H9 (cell line): ENCODE measurements around the gene MOG. TPM values are rescaled to one million over a fixed set of nuclear protein-coding genes. Genes with fewer than 3 reads are reported as not detected.
A peak's percentile ranks its signal among the peaks of the same experiment; 100 is the strongest.

Source experiments
- DNase-seq: peaks from one replicate; pipeline ENCODE4 v3.0.0-alpha.2; 2017
- H2AFZ ChIP-seq: one replicate; pipeline ENCODE4 v1.6.1; 2013; ENCODE audit warnings: mild to moderate bottlenecking, low read length, control low read depth, moderate library complexity
- H2AK5ac ChIP-seq: 2 replicates; pipeline ENCODE4 v1.6.1; 2013; ENCODE audit warnings: low read length, control low read depth, mixed read lengths; ENCODE audit not compliant: insufficient read length
- H2BK120ac ChIP-seq: one replicate; pipeline ENCODE4 v1.6.1; 2013; ENCODE audit warnings: low read depth, mild to moderate bottlenecking, low read length, control low read depth, inconsistent platforms; ENCODE audit not compliant: poor library complexity, severe bottlenecking
- H2BK12ac ChIP-seq: 2 replicates; pipeline ENCODE4 v1.6.1; 2013; ENCODE audit warnings: low read length, control low read depth, mixed read lengths, low read depth; ENCODE audit not compliant: insufficient read length
- H2BK15ac ChIP-seq: 2 replicates; pipeline ENCODE4 v1.6.1; 2013; ENCODE audit warnings: low read depth, low read length, control low read depth
- H2BK20ac ChIP-seq: one replicate; pipeline ENCODE4 v1.6.1; 2013; ENCODE audit warnings: low read depth, mild to moderate bottlenecking, low read length, control low read depth, inconsistent platforms; ENCODE audit not compliant: poor library complexity, severe bottlenecking
- H2BK5ac ChIP-seq: 2 replicates; pipeline ENCODE4 v1.6.1; 2013; ENCODE audit warnings: low read length, control low read depth, mixed read lengths; ENCODE audit not compliant: insufficient read length
- H3K14ac ChIP-seq: 2 replicates; pipeline ENCODE4 v1.6.1; 2013; ENCODE audit warnings: low read length, control low read depth; ENCODE audit not compliant: insufficient read depth
- H3K18ac ChIP-seq: 2 replicates; pipeline ENCODE4 v1.6.1; 2013; ENCODE audit warnings: low read depth, mild to moderate bottlenecking, mixed read lengths, low read length, control low read depth; ENCODE audit not compliant: insufficient read length
- H3K23ac ChIP-seq: 2 replicates; pipeline ENCODE4 v1.6.1; 2013; ENCODE audit warnings: low read length, control low read depth, mixed read lengths, low read depth; ENCODE audit not compliant: insufficient read length
- H3K23me2 ChIP-seq: 2 replicates; pipeline ENCODE4 v1.6.1; 2013; ENCODE audit warnings: low read depth, mild to moderate bottlenecking, mixed read lengths, low read length, control low read depth; ENCODE audit not compliant: insufficient read length, poor library complexity, severe bottlenecking
- H3K27ac ChIP-seq: 2 replicates; pipeline ENCODE4 v1.5.1; 2013; ENCODE audit warnings: low read length, control low read depth, mixed read lengths, low read depth; ENCODE audit not compliant: insufficient read length
- H3K27me3 ChIP-seq: 2 replicates; pipeline ENCODE4 v1.6.1; 2013; ENCODE audit warnings: low read length, control low read depth, inconsistent platforms; ENCODE audit not compliant: insufficient read depth
- H3K4ac ChIP-seq: 2 replicates; pipeline ENCODE4 v1.6.1; 2013; ENCODE audit warnings: low read depth, mild to moderate bottlenecking, control low read depth, inconsistent platforms, low read length, moderate library complexity
- H3K4me1 ChIP-seq: 2 replicates; pipeline ENCODE4 v1.6.1; 2013; ENCODE audit warnings: low read length, control low read depth, inconsistent platforms; ENCODE audit not compliant: insufficient read depth
- H3K4me2 ChIP-seq: 2 replicates; pipeline ENCODE4 v1.6.1; 2013; ENCODE audit warnings: low read length, control low read depth, mixed read lengths; ENCODE audit not compliant: insufficient read length, insufficient read depth
- H3K56ac ChIP-seq: 2 replicates; pipeline ENCODE4 v1.6.1; 2013; ENCODE audit warnings: low read depth, mild to moderate bottlenecking, mixed read lengths, low read length, control low read depth; ENCODE audit not compliant: insufficient read length
- H3K79me1 ChIP-seq: 2 replicates; pipeline ENCODE4 v1.6.1; 2013; ENCODE audit warnings: low read depth, mild to moderate bottlenecking, moderate library complexity, low read length, control low read depth, inconsistent platforms; ENCODE audit not compliant: insufficient read depth, poor library complexity, severe bottlenecking
- H3K79me2 ChIP-seq: 2 replicates; pipeline ENCODE4 v1.6.1; 2013; ENCODE audit warnings: low read length, control low read depth, inconsistent platforms; ENCODE audit not compliant: insufficient read depth
- H3K9ac ChIP-seq: 2 replicates; pipeline ENCODE4 v1.6.1; 2013; ENCODE audit warnings: low read length, control low read depth, mixed read lengths; ENCODE audit not compliant: insufficient read length; ENCODE audit errors: extremely low read depth
- H3K9me3 ChIP-seq: one replicate; pipeline ENCODE4 v1.6.1; 2013; ENCODE audit warnings: low read depth, low read length, inconsistent platforms; ENCODE audit not compliant: control insufficient read depth
- H3T11ph ChIP-seq: one replicate; pipeline ENCODE4 v1.6.1; 2013; ENCODE audit warnings: mild to moderate bottlenecking, low read length, control low read depth, inconsistent platforms
- H4K20me1 ChIP-seq: one replicate; pipeline ENCODE4 v1.6.1; 2013; ENCODE audit not compliant: control insufficient read depth, insufficient read length, insufficient read depth
- H4K5ac ChIP-seq: 2 replicates; pipeline ENCODE4 v1.6.1; 2013; ENCODE audit warnings: low read depth, mild to moderate bottlenecking, mixed read lengths, low read length, control low read depth; ENCODE audit not compliant: insufficient read length
- H4K8ac ChIP-seq: replicated peaks from 2 replicates; pipeline ENCODE4 v1.6.1; 2013; ENCODE audit warnings: low read length, control low read depth, mixed read lengths, low read depth; ENCODE audit not compliant: insufficient read length
- H4K91ac ChIP-seq: 2 replicates; pipeline ENCODE4 v1.6.1; 2013; ENCODE audit warnings: low read depth, mild to moderate bottlenecking, moderate library complexity, mixed read lengths, low read length, control low read depth; ENCODE audit not compliant: insufficient read length
- H3K27ac Mint-ChIP-seq, 3 experiments: 2 replicates in 2 of 3; 3 replicates in 1 of 3; pipeline ENCODE4 v1.8.0; 2020 to 2021; ENCODE audit warnings: mixed read lengths in 3 of 3, mild to moderate bottlenecking in 1 of 3, moderate library complexity in 1 of 3
- H3K27me3 Mint-ChIP-seq: 2 replicates; pipeline ENCODE4 v1.8.0; 2021; ENCODE audit warnings: low read depth, mild to moderate bottlenecking, moderate library complexity, mixed read lengths
- H3K36me3 Mint-ChIP-seq, 3 experiments: 2 replicates in 2 of 3; 3 replicates in 1 of 3; pipeline ENCODE4 v1.8.0; 2020 to 2021; ENCODE audit warnings: low read depth in 3 of 3, mixed read lengths in 3 of 3; ENCODE audit not compliant: insufficient read depth in 1 of 3
- H3K4me1 Mint-ChIP-seq, 2 experiments: 2 replicates each; pipeline ENCODE4 v1.8.0; 2020; ENCODE audit warnings: mixed read lengths in 2 of 2
- H3K4me3 Mint-ChIP-seq, 2 experiments: 2 replicates in 1 of 2; 3 replicates in 1 of 2; pipeline ENCODE4 v1.8.0; 2020 to 2021; ENCODE audit warnings: mild to moderate bottlenecking in 2 of 2, mixed read lengths in 2 of 2, moderate library complexity in 1 of 2
- H3K9me3 Mint-ChIP-seq, 2 experiments: 2 replicates in 1 of 2; 3 replicates in 1 of 2; pipeline ENCODE4 v1.8.0; 2020; ENCODE audit warnings: mild to moderate bottlenecking in 2 of 2, mixed read lengths in 2 of 2, moderate library complexity in 1 of 2
- WGBS: extraction: QIAGEN DNeasy Blood & Tissue Kit; methylation state at CpG from one replicate; pipeline ENCODE4 v1.1.7; 2013; ENCODE audit warnings: missing lambda C conversion rate, low lambda C conversion rate, mixed read lengths; ENCODE audit not compliant: insufficient read length; ENCODE audit errors: extremely low coverage; 5-methylcytosine and 5-hydroxymethylcytosine counted together
- total RNA-seq: library from RNA; stranded (reverse); gene quantifications from 2 replicates; pipeline ENCODE4 v1.2.1, GENCODE V29; 2021
- TF ChIP-seq, protein P1 (sequence below): fragments of 200-600 bp; sonication (generic); conservative IDR thresholded peaks from 3 replicates; pipeline ENCODE4 v1.8.0; 2021; ENCODE audit warnings: antibody characterized with exemption, mild to moderate bottlenecking

MOG gene
- total RNA-seq, 1 experiment from 2014 or later, result 0.55 TPM

- no peak overlapping the region for H2AFZ ChIP-seq
These were observed 23.4 kb upstream of the MOG start for GRCh38 chr6:29633534-29633905.

More at GRCh38 chr6:29633534-29633905, 23.4 kb upstream of the MOG start:
- Histone ChIP-seq H4K91ac (no peak overlapping the region), H2BK120ac (no peak overlapping the region), H3K23ac (no peak overlapping the region), H2AK5ac (no peak overlapping the region), H4K5ac (no peak overlapping the region), H3K4ac (no peak overlapping the region), H4K20me1 (no peaks in the 10 kb centered on the region), H3K27me3 (no peaks in the 10 kb centered on the region), H3K79me2 (no peaks in the 10 kb centered on the region; the same call in 1 of the 2 replicates), H3K9me3 (no peaks in the 10 kb centered on the region), H2BK12ac (no peak overlapping the region), H3K4me1 (peaks cover 4% of the 10 kb centered on the region; the same call in 1 of the 2 replicates), H3K79me1 (no peaks in the 10 kb centered on the region), H3K27ac (no peak overlapping the region), H3K18ac (no peak overlapping the region), H2BK15ac (no peak overlapping the region), H3K4me2 (peak overlapping the region; percentile 71), H3K14ac (no peak overlapping the region), H2BK20ac (no peak overlapping the region), H2BK5ac (no peak overlapping the region), H3T11ph (no peak overlapping the region), H3K56ac (no peak overlapping the region), H4K8ac (no peak overlapping the region), H3K23me2 (peaks cover 32% of the 10 kb centered on the region), H3K9ac (peak overlapping the region; percentile 13)
- H3K4me3 Mint-ChIP-seq, result peak overlapping the region; percentile 88 to 89
- WGBS, result no CpG with 5 or more reads among the region's 9 CpGs
- peaks cover 0 to 5% of the 10 kb centered on the region in 2 experiments; a peak in 2 of 5 replicates for H3K9me3 Mint-ChIP-seq
- H3K27me3 Mint-ChIP-seq, result no peaks in the 10 kb centered on the region; the same call in none of the 2 replicates
- TF ChIP-seq, protein P1, sequence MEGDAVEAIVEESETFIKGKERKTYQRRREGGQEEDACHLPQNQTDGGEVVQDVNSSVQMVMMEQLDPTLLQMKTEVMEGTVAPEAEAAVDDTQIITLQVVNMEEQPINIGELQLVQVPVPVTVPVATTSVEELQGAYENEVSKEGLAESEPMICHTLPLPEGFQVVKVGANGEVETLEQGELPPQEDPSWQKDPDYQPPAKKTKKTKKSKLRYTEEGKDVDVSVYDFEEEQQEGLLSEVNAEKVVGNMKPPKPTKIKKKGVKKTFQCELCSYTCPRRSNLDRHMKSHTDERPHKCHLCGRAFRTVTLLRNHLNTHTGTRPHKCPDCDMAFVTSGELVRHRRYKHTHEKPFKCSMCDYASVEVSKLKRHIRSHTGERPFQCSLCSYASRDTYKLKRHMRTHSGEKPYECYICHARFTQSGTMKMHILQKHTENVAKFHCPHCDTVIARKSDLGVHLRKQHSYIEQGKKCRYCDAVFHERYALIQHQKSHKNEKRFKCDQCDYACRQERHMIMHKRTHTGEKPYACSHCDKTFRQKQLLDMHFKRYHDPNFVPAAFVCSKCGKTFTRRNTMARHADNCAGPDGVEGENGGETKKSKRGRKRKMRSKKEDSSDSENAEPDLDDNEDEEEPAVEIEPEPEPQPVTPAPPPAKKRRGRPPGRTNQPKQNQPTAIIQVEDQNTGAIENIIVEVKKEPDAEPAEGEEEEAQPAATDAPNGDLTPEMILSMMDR, result no peak
- H3K4me1 Mint-ChIP-seq, result peaks cover 55 to 63% of the 10 kb centered on the region in 2 experiments
- peaks cover 0 to 17% (median 9%) of the 10 kb centered on the region in 3 experiments; a peak in 5 of 7 replicates for H3K36me3 Mint-ChIP-seq
- DNase-seq, result no peak
- H3K27ac Mint-ChIP-seq, result peak overlapping the region; percentile 51 to 96 (median 62)
